HEK293T (cell line): ENCODE results near the gene FBLN2.

Experiments used
- CTCF ChIA-PET: fragments of 350-600 bp; formaldehyde crosslinking; extraction: SDS; loops from one replicate; lab custom pipeline; 2021; ENCODE audit warnings: antibody characterized with exemption, inconsistent platforms; lab: Yijun Ruan, JAX
- POLR2A ChIA-PET: fragments of 350-600 bp; formaldehyde crosslinking; extraction: SDS; loops from one replicate; lab custom pipeline; 2020; ENCODE audit warnings: antibody characterized with exemption, inconsistent platforms; lab: Yijun Ruan, JAX
- DNase-seq: peaks from one replicate; pipeline ENCODE4 v3.0.0; 2012; ENCODE audit warnings: mixed read lengths; ENCODE audit errors: extremely low spot score
- ARNT ChIP-seq: fragments of 450-650 bp; IDR thresholded peaks from 2 replicates; pipeline ENCODE4 v1.6.1; 2017; ENCODE audit warnings: mild to moderate bottlenecking
- BHLHE40 ChIP-seq: fragments of 450-650 bp; IDR thresholded peaks from 2 replicates; pipeline ENCODE4 v1.6.1; 2016; ENCODE audit warnings: mild to moderate bottlenecking, moderate library complexity, borderline replicate concordance
- CTBP1 ChIP-seq: fragments of 450-650 bp; IDR thresholded peaks from 2 replicates; pipeline ENCODE4 v1.6.1; 2016; ENCODE audit warnings: borderline replicate concordance
- ELF4 ChIP-seq: fragments of 450-650 bp; IDR thresholded peaks from 2 replicates; pipeline ENCODE4 v1.6.1; 2017; ENCODE audit warnings: antibody characterized with exemption
- FOXA1 ChIP-seq: fragments of 450-650 bp; IDR thresholded peaks from 2 replicates; pipeline ENCODE4 v1.6.1; 2016; ENCODE audit warnings: mild to moderate bottlenecking
- FOXK2 ChIP-seq: fragments of 450-650 bp; IDR thresholded peaks from 2 replicates; pipeline ENCODE4 v1.6.1; 2016; ENCODE audit warnings: mild to moderate bottlenecking
- FOXM1 ChIP-seq: fragments of 450-650 bp; IDR thresholded peaks from 2 replicates; pipeline ENCODE4 v1.6.1; 2017; ENCODE audit warnings: mild to moderate bottlenecking, borderline replicate concordance
- HDGF ChIP-seq: fragments of 450-650 bp; IDR thresholded peaks from 2 replicates; pipeline ENCODE4 v1.6.1; 2017; ENCODE audit warnings: antibody characterized with exemption, borderline replicate concordance
- L3MBTL2 ChIP-seq: fragments of 450-650 bp; conservative IDR thresholded peaks from 2 replicates; pipeline ENCODE4 v1.6.1; 2016; ENCODE audit warnings: mild to moderate bottlenecking
- LEF1 ChIP-seq: fragments of 450-650 bp; IDR thresholded peaks from 2 replicates; pipeline ENCODE4 v1.6.1; 2017; ENCODE audit warnings: mild to moderate bottlenecking, borderline replicate concordance
- NFRKB ChIP-seq: fragments of 450-650 bp; IDR thresholded peaks from 2 replicates; pipeline ENCODE4 v1.6.1; 2016; ENCODE audit warnings: mild to moderate bottlenecking, moderate library complexity
- SP1 ChIP-seq: fragments of 450-650 bp; IDR thresholded peaks from 2 replicates; pipeline ENCODE4 v1.6.1; 2017
- SUZ12 ChIP-seq: fragments of 450-650 bp; IDR thresholded peaks from 2 replicates; pipeline ENCODE4 v1.6.1; 2016; ENCODE audit warnings: mild to moderate bottlenecking
- TARDBP ChIP-seq: fragments of 450-650 bp; IDR thresholded peaks from 2 replicates; pipeline ENCODE4 v1.6.1; 2016
- ZNF384 ChIP-seq: fragments of 450-650 bp; IDR thresholded peaks from 2 replicates; pipeline ENCODE4 v1.6.1; 2016
- TF ChIP-seq, protein P1 (sequence below): fragments of 450-650 bp; IDR thresholded peaks from 2 replicates; pipeline ENCODE4 v1.6.1; 2016

FBLN2 gene

DNA sequence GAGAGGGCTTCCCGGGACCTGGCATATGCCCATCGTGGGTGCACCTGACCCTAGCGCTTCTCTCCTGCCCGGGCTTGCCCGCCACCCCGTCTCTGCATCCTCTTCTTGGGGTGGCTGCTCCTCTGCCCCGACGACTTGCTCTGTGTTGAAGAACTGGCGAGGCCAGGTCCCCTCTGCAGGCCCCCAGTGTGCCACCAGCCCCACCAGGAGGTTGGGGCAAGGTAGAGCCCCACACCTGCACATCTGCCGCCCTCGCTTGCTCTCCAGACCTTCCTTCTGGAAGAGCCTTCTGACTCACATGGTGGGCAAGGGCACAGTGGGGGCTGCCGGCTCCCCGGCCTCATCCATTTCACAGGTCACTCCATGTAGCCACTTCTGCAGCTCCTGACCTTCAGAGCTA, 84.3 kb downstream of the FBLN2 start:
- ChIA-PET CTCF (interaction anchor here (0.6 kb wide), 1 partner anchor 10 kb away, joined by 3 read pairs; no protein-coding TSS in a partner anchor), POLR2A (no interaction called here)
- TF ChIP-seq SP1 (no peak), ZNF384 (no peak), FOXA1 (no peak), NFRKB (no peak), ELF4 (no peak)
- TF ChIP-seq, protein P1, sequence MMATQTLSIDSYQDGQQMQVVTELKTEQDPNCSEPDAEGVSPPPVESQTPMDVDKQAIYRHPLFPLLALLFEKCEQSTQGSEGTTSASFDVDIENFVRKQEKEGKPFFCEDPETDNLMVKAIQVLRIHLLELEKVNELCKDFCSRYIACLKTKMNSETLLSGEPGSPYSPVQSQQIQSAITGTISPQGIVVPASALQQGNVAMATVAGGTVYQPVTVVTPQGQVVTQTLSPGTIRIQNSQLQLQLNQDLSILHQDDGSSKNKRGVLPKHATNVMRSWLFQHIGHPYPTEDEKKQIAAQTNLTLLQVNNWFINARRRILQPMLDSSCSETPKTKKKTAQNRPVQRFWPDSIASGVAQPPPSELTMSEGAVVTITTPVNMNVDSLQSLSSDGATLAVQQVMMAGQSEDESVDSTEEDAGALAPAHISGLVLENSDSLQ = no peak

DNA sequence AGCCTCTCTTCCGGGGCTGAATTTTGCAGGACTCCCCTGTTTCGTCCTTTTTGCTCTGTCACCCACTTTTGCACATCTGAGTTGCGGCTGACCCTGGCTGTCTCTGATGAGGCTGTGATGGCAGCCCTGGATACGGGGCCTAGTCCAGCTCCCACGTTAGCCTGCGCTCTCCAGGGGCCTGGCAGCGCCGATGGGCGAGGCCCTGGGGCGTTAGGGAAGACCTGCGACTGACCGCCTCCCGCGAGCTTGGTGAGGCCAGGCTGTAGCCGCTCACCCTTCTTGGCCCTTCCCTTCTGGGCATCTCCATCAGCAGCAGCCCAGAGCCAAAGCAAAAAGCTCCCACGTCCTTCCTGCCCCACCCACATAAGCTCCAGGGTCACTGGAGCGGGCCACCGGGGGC, 85.2 kb downstream of the FBLN2 start:
- TF ChIP-seq TARDBP (no peak), FOXA1 (no peak), SUZ12 (no peak), CTBP1 (no peak), L3MBTL2 (no peak), SP1 (no peak), ELF4 (no peak), NFRKB (no peak), FOXM1 (no peak), HDGF (no peak), BHLHE40 (no peak), LEF1 (no peak), ZNF384 (no peak), FOXK2 (no peak), ARNT (no peak)
- TF ChIP-seq, protein P1 = no peak
- no peak for DNase-seq
- ChIA-PET CTCF (interaction anchor here (0.8 to 1.9 kb wide), 2 partner anchors 14 to 134 kb away, joined by 3 to 5 read pairs; no protein-coding TSS in a partner anchor), POLR2A (interaction anchor here (0.9 kb wide), 1 partner anchor 9 kb away, joined by 3 read pairs; no protein-coding TSS in a partner anchor)

More for the DNA sequence above, 84.3 kb downstream of the FBLN2 start:
- no peak for DNase-seq

DNA sequence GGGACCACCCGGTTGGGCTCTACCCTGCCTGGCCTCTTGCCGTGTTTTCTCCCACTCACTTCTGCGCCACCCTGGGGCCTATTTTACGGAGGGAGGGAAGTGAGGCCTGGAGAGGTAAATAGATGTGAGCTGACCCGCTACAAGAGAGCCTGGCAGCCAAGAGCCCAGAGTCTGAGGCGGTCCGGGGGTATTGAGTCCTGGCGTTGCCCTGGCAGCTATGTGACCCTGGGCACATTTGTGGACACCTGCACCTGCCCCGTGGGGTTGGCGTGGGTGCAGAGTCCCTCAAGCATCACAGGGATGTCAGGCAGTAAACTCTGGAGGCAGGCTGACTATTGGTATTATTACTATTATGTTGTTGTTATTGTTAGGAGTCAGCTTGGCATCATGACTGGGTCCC, 85.7 kb downstream of the FBLN2 start:
- ChIA-PET CTCF (interaction anchor here (0.8 to 1.9 kb wide), 2 partner anchors 13 to 135 kb away, joined by 3 to 5 read pairs; no protein-coding TSS in a partner anchor), POLR2A (no interaction called here)
- no peak for TF ChIP-seq ELF4
- TF ChIP-seq SUZ12 = no peak
- TF ChIP-seq ZNF384 = no peak
- no peak for TF ChIP-seq CTBP1
- no peak for DNase-seq

DNA sequence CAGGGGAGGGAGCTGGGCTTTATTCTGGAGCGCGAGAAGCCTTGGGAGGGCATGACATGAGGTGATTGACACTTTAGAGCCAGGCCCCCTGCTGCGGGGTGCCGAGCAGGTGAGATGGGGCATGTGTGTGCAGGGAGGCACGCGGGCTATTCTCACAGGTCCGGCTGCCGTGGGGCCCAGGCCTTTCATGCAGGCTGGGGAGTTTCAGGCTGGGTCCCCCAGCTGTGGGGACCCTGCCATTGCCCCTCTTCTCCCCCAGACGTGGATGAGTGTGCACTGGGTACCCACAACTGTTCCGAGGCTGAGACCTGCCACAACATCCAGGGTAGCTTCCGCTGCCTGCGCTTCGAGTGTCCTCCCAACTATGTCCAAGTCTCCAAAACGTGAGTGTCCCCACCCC, 87.3 kb downstream of the FBLN2 start:
- DNase-seq = no peak
- TF ChIP-seq HDGF (no peak), ARNT (no peak), FOXM1 (no peak), FOXK2 (no peak), L3MBTL2 (no peak), LEF1 (no peak), TARDBP (no peak), SP1 (no peak), CTBP1 (no peak), NFRKB (no peak), FOXA1 (no peak), ZNF384 (no peak), ELF4 (no peak), SUZ12 (no peak), BHLHE40 (no peak)
- ChIA-PET POLR2A (no interaction called here), CTCF (interaction anchor here (0.9 kb wide), 1 partner anchor 15 kb away, joined by 3 read pairs; no protein-coding TSS in a partner anchor)

DNA sequence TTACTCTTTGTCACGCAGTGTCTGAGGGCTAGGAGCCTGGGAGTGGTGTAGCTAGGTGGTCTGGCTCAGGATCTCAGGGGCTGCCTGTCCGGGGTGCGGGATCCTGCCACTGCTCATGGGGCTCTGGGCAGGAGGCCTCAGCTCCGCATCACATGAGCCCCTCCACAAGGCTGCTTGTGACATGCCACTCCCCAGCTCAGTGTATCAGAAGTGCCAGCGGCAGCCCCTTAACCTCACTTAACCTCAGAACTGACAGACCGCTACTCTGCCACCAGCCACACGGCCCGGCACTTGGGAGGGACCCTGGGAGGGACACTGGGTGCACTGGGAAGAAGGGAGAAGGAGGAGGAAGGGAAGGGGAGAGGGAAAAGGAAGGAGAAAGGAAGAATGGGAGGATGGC, 87.9 kb downstream of the FBLN2 start:
- POLR2A ChIA-PET = no interaction called here
- CTCF ChIA-PET = interaction anchor here (0.9 kb wide), 1 partner anchor 14 kb away, joined by 3 read pairs; no protein-coding TSS in a partner anchor
- TF ChIP-seq SP1 (no peak), NFRKB (no peak), L3MBTL2 (no peak), FOXA1 (no peak), FOXM1 (no peak), ZNF384 (no peak), CTBP1 (no peak), ELF4 (no peak), ARNT (no peak)
- TF ChIP-seq, protein P1 = no peak
- no peak for DNase-seq

DNA sequence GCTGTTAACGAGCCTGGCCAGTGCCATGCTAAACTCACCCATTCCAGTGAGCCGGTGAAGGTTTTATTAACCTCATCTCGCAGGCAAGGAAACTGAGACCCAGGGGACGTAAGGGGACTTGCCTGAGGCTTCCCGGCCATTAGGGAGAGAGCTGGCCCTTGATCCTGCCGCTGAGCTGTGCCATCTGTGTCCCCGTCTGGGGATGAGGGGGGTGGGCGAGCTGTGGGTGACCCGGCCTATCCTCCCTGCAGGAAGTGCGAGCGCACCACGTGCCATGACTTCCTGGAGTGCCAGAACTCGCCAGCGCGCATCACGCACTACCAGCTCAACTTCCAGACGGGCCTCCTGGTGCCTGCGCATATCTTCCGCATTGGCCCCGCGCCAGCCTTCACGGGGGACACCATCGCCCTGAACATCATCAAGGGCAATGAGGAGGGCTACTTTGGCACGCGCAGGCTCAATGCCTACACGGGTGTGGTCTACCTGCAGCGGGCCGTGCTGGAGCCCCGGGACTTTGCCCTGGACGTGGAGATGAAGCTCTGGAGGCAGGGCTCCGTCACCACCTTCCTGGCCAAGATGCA, 88.5 kb downstream of the FBLN2 start:
- TF ChIP-seq FOXM1 (no peak), ARNT (no peak), SP1 (no peak)
- ChIA-PET POLR2A (no interaction called here), CTCF (interaction anchor here (3.7 kb wide), 1 partner anchor 12 kb away, joined by 26 read pairs; no protein-coding TSS in a partner anchor)
- no peak for DNase-seq
